HL-60 (cell line): ENCODE data around the gene SLC23A3.

ENCODE experiments used
- POLR2AphosphoS5 ChIP-seq: IDR thresholded peaks from 2 replicates; pipeline ENCODE4 v1.6.1; 2012; ENCODE audit warnings: low read depth
- TF ChIP-seq, protein P1 (sequence below): IDR thresholded peaks from one replicate; pipeline ENCODE4 v1.5.1; 2011; ENCODE audit warnings: low read length, control low read depth, inconsistent platforms; ENCODE audit not compliant: insufficient read depth

DNA sequence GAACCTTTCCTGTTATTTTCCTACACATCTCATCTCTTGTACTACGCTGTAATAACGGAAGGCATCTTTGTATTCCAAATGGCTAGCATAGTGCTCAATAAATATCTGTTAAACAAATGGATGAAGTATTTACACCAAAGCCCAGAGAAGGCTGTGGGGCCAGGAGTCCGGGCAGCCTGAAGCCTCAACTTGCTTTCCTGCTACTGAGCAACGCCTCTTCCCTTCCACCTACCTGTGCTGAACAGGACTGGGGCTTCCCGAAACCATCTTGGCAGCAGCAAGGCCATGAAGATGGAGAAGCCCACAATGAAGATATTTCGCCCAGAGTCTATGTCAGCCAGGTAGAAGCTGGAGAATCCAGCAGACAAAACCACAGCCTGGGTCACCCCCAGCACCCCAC, 6.7 kb downstream of the SLC23A3 start:
- TF ChIP-seq, protein P1, sequence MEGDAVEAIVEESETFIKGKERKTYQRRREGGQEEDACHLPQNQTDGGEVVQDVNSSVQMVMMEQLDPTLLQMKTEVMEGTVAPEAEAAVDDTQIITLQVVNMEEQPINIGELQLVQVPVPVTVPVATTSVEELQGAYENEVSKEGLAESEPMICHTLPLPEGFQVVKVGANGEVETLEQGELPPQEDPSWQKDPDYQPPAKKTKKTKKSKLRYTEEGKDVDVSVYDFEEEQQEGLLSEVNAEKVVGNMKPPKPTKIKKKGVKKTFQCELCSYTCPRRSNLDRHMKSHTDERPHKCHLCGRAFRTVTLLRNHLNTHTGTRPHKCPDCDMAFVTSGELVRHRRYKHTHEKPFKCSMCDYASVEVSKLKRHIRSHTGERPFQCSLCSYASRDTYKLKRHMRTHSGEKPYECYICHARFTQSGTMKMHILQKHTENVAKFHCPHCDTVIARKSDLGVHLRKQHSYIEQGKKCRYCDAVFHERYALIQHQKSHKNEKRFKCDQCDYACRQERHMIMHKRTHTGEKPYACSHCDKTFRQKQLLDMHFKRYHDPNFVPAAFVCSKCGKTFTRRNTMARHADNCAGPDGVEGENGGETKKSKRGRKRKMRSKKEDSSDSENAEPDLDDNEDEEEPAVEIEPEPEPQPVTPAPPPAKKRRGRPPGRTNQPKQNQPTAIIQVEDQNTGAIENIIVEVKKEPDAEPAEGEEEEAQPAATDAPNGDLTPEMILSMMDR: no peak
- no peak for TF ChIP-seq POLR2AphosphoS5
